DOHH2 (cell line): ENCODE data around the gene OTC.

ENCODE experiments used
- H3F3A ChIP-seq: fragments of 200-600 bp; sonication (generic), shearing (Covaris generic); 2 replicates; pipeline ENCODE4 v1.6.0; 2016; ENCODE audit warnings: antibody characterized with exemption, mild to moderate bottlenecking; ENCODE audit not compliant: control insufficient read depth, insufficient read depth
- H3K27ac ChIP-seq: fragments of 200-600 bp; sonication (generic); 2 replicates; pipeline ENCODE4 v1.5.1; 2014; ENCODE audit warnings: low read depth, mild to moderate bottlenecking, low read length, moderate library complexity
- H3K27me3 ChIP-seq: fragments of 200-600 bp; sonication (generic); 2 replicates; pipeline ENCODE4 v1.6.1; 2014; ENCODE audit warnings: mild to moderate bottlenecking, low read length, mixed read lengths; ENCODE audit not compliant: control insufficient read depth
- H3K36me3 ChIP-seq: fragments of 200-600 bp; sonication (generic); 2 replicates; pipeline ENCODE4 v1.6.1; 2014; ENCODE audit warnings: mild to moderate bottlenecking, low read length, moderate library complexity, mixed read lengths; ENCODE audit not compliant: control insufficient read depth
- H3K4me1 ChIP-seq: fragments of 200-600 bp; sonication (generic); 2 replicates; pipeline ENCODE4 v1.6.1; 2014; ENCODE audit warnings: mild to moderate bottlenecking, low read length, mixed read lengths; ENCODE audit not compliant: control insufficient read depth
- H3K4me2 ChIP-seq: fragments of 200-600 bp; sonication (generic); 2 replicates; pipeline ENCODE4 v1.6.0; 2014; ENCODE audit warnings: mild to moderate bottlenecking, low read length, moderate library complexity
- H3K4me3 ChIP-seq: fragments of 200-600 bp; sonication (generic); 2 replicates; pipeline ENCODE4 v1.5.1; 2014; ENCODE audit warnings: mild to moderate bottlenecking, low read length, mixed read lengths
- H3K79me2 ChIP-seq: fragments of 200-600 bp; sonication (generic); 2 replicates; pipeline ENCODE4 v1.6.1; 2014; ENCODE audit warnings: mild to moderate bottlenecking, low read length, mixed read lengths; ENCODE audit not compliant: control insufficient read depth
- H3K9me2 ChIP-seq: fragments of 200-600 bp; sonication (generic); replicated peaks from 2 replicates; pipeline ENCODE4 v1.6.1; 2014; ENCODE audit warnings: mild to moderate bottlenecking, low read length, mixed read lengths; ENCODE audit not compliant: control insufficient read depth
- H3K9me3 ChIP-seq: fragments of 200-600 bp; sonication (generic); 2 replicates; pipeline ENCODE4 v1.6.1; 2014; ENCODE audit warnings: antibody characterized with exemption, low read length, mixed read lengths; ENCODE audit not compliant: control insufficient read depth, insufficient read depth
- H4K20me1 ChIP-seq: fragments of 200-600 bp; sonication (generic); 2 replicates; pipeline ENCODE4 v1.6.0; 2014; ENCODE audit warnings: low read depth, mild to moderate bottlenecking, antibody characterized with exemption, low read length, moderate library complexity; ENCODE audit not compliant: control insufficient read depth, insufficient read depth
- CTCF ChIP-seq: fragments of 200-600 bp; sonication (generic); IDR thresholded peaks from one replicate; pipeline ENCODE4 v1.5.1; 2014; ENCODE audit warnings: antibody characterized with exemption, mild to moderate bottlenecking, low read depth, low read length; ENCODE audit not compliant: poor library complexity, severe bottlenecking
- EZH2phosphoT487 ChIP-seq: fragments of 200-600 bp; sonication (generic); IDR thresholded peaks from 2 replicates; pipeline ENCODE4 v1.6.1; 2017; ENCODE audit warnings: borderline replicate concordance, mild to moderate bottlenecking, antibody characterized with exemption, low read length, moderate library complexity, mixed read lengths

Gene OTC

GRCh38 chrX:38468563-38469157, 116.3 kb downstream of the OTC start:
- Histone ChIP-seq H3K9me3 (no peaks in the 10 kb centered on the region), H3K4me3 (no peak overlapping the region), H3K79me2 (no peaks in the 10 kb centered on the region), H4K20me1 (no peaks in the 10 kb centered on the region), H3F3A (no peaks in the 10 kb centered on the region), H3K4me1 (no peaks in the 10 kb centered on the region), H3K36me3 (no peaks in the 10 kb centered on the region), H3K27ac (no peak overlapping the region), H3K9me2 (no peaks in the 10 kb centered on the region), H3K4me2 (no peak overlapping the region), H3K27me3 (no peaks in the 10 kb centered on the region)
- TF ChIP-seq CTCF, result no peak
- TF ChIP-seq EZH2phosphoT487, result no peak
